Measurements from ENCODE around the gene CUL9. TPM values are rescaled to one million over a fixed set of nuclear protein-coding genes. Genes with fewer than 3 reads are reported as not detected.

The CUL9 gene
- total RNA-seq, 1 donor from 2014 or later: 11.1 TPM

Other genes starting within 250 kb of the CUL9 start
- 0.68 TPM in 1 of 2 replicates, not detected in the other for gene GNMT, start 221.4 kb upstream of the CUL9 start, total RNA-seq
- 22.7 and 27.1 TPM in 2 replicates for gene PEX6, start 203.0 kb upstream of the CUL9 start, total RNA-seq
- gene PPP2R5D, start 197.6 kb upstream of the CUL9 start, total RNA-seq: 48.0 and 53.0 TPM in 2 replicates
- gene MEA1, start 168.2 kb upstream of the CUL9 start, total RNA-seq: 54.2 and 55.9 TPM in 2 replicates
- 67.4 and 69.6 TPM in 2 replicates for gene KLHDC3, start 167.9 kb upstream of the CUL9 start, total RNA-seq
- 68.6 and 77.9 TPM in 2 replicates for gene RRP36, start 160.6 kb upstream of the CUL9 start, total RNA-seq
- 21.2 and 26.3 TPM in 2 replicates for gene CUL7, start 128.3 kb upstream of the CUL9 start, total RNA-seq
- 47.4 and 59.7 TPM in 2 replicates for gene MRPL2, start 122.8 kb upstream of the CUL9 start, total RNA-seq
- 34.1 and 35.4 TPM in 2 replicates for gene KLC4, start 122.6 kb upstream of the CUL9 start, total RNA-seq
- 506 and 728 TPM in 2 replicates for gene PTK7, start 105.9 kb upstream of the CUL9 start, total RNA-seq
- 53.5 and 54.9 TPM in 2 replicates for gene SRF, start 10.9 kb upstream of the CUL9 start, total RNA-seq
- 15.1 and 17.6 TPM in 2 replicates for gene DNPH1, start 47.3 kb downstream of the CUL9 start, total RNA-seq
- 0.14 TPM in 1 of 2 replicates, not detected in the other for gene TTBK1, start 61.3 kb downstream of the CUL9 start, total RNA-seq
- gene SLC22A7, start 116.1 kb downstream of the CUL9 start, total RNA-seq: not detected in 2 replicates
- not detected in 2 replicates for gene CRIP3, start 126.6 kb downstream of the CUL9 start, total RNA-seq
- 9.8 and 10.9 TPM in 2 replicates for gene ZNF318, start 187.5 kb downstream of the CUL9 start, total RNA-seq
- gene ABCC10, start 245.3 kb downstream of the CUL9 start, total RNA-seq: 37.2 and 40.8 TPM in 2 replicates

Measured in astrocyte (in vitro differentiated cells and primary cell).